HL-60 (cell line): ENCODE data around the gene PHACTR3.

Experiments
- POLR2AphosphoS5 ChIP-seq: IDR thresholded peaks from 2 replicates; pipeline ENCODE4 v1.6.1; 2012; ENCODE audit warnings: low read depth
- TF ChIP-seq, protein P1 (sequence below): IDR thresholded peaks from one replicate; pipeline ENCODE4 v1.5.1; 2011; ENCODE audit warnings: low read length, control low read depth, inconsistent platforms; ENCODE audit not compliant: insufficient read depth

DNA sequence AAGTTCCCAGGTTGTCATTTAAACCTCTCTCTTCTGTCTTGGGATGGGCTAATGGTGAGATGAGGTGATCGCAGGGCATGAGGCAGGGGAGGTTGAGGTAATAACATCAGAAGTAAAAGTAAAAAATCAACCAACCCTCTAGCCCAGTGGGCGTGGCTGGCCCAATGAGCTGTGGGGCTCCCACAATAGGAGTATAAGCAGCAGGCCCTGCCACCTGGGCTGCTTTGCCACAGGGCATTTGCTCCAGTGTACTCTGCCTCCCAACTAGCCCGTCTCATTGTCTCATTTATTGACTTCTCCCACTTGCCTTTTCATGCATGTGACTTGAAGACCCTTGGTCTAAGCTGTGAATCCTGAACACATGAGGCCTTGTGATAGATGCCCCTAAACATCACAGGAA, 62.8 kb downstream of the PHACTR3 start:
- TF ChIP-seq, protein P1, sequence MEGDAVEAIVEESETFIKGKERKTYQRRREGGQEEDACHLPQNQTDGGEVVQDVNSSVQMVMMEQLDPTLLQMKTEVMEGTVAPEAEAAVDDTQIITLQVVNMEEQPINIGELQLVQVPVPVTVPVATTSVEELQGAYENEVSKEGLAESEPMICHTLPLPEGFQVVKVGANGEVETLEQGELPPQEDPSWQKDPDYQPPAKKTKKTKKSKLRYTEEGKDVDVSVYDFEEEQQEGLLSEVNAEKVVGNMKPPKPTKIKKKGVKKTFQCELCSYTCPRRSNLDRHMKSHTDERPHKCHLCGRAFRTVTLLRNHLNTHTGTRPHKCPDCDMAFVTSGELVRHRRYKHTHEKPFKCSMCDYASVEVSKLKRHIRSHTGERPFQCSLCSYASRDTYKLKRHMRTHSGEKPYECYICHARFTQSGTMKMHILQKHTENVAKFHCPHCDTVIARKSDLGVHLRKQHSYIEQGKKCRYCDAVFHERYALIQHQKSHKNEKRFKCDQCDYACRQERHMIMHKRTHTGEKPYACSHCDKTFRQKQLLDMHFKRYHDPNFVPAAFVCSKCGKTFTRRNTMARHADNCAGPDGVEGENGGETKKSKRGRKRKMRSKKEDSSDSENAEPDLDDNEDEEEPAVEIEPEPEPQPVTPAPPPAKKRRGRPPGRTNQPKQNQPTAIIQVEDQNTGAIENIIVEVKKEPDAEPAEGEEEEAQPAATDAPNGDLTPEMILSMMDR, result no peak
- no peak for TF ChIP-seq POLR2AphosphoS5
